ENCODE results near the gene HAUS6. TPM values are rescaled to one million over a fixed set of nuclear protein-coding genes. Genes with fewer than 3 reads are reported as not detected.

Gene HAUS6
- total and polyA plus RNA-seq, 4 donors = 1.9 to 10.1 (median 5.6) TPM

GRCh38 chr9:19146441-19147024 lies 43.8 kb upstream of the HAUS6 start:
- Histone ChIP-seq H3K4me1 (ENCODE audit: control insufficient read depth in 4 of 4, insufficient read depth in 4 of 4, low read length in 3 of 4) (peaks cover 10 to 65% (median 26%) of the 10 kb centered on the region in 4 donors), H3K27ac (ENCODE audit: low read depth in 1 of 2, low read length in 2 of 2) (peak overlapping the region; percentile 45 to 92)
- no peak for DNase-seq (ENCODE audit: low spot score)

GRCh38 chr9:19145881-19146280 lies 43.2 kb upstream of the HAUS6 start:
- no peaks in the 10 kb centered on the region for H3K36me3 ChIP-seq (ENCODE audit: control insufficient read depth in 4 of 4, insufficient read depth in 3 of 4, low read depth in 1 of 4, low read length in 3 of 4)
- peak overlapping the region; percentile 45 to 92 for H3K27ac ChIP-seq (ENCODE audit: low read depth in 1 of 2, low read length in 2 of 2)
- H3K27me3 ChIP-seq (ENCODE audit: control insufficient read depth in 4 of 4, insufficient read depth in 4 of 4, low read length in 3 of 4) = no peaks in the 10 kb centered on the region
- DNase-seq (ENCODE audit: low spot score) = no peak
- H3K9me3 ChIP-seq (ENCODE audit: control insufficient read depth in 4 of 4, low read length in 3 of 4) = no peaks in the 10 kb centered on the region
- no peak for TF ChIP-seq SP1 (IDR thresholded peaks at IDR 0.05)
- peak; percentile 68 for TF ChIP-seq MAX (IDR thresholded peaks at IDR 0.05)
- 67% methylated on average over 5 of the region's 5 CpGs for WGBS
- no peak overlapping the region for H3K4me3 ChIP-seq (ENCODE audit: low read depth in 1 of 3, low read length in 3 of 3)
- no peak overlapping the region for H3K9ac ChIP-seq (ENCODE audit: low read depth in 1 of 2, low read length in 2 of 2)
- H3K4me1 ChIP-seq (ENCODE audit: control insufficient read depth in 4 of 4, insufficient read depth in 4 of 4, low read length in 3 of 4) = peaks cover 5 to 63% (median 23%) of the 10 kb centered on the region in 4 donors

More at GRCh38 chr9:19146441-19147024, 43.8 kb upstream of the HAUS6 start:
- Histone ChIP-seq H3K27me3 (ENCODE audit: control insufficient read depth in 4 of 4, insufficient read depth in 4 of 4, low read length in 3 of 4) (no peaks in the 10 kb centered on the region), H3K4me3 (ENCODE audit: low read depth in 1 of 3, low read length in 3 of 3) (no peak overlapping the region), H3K36me3 (ENCODE audit: control insufficient read depth in 4 of 4, insufficient read depth in 3 of 4, low read depth in 1 of 4, low read length in 3 of 4) (no peaks in the 10 kb centered on the region), H3K9ac (ENCODE audit: low read depth in 1 of 2, low read length in 2 of 2) (no peak overlapping the region), H3K9me3 (ENCODE audit: control insufficient read depth in 4 of 4, low read length in 3 of 4) (no peaks in the 10 kb centered on the region)
- 54% methylated on average over 7 of the region's 7 CpGs for WGBS
- peak in 1 of 2 donors; percentile 19 for TF ChIP-seq RXRA (IDR thresholded peaks at IDR 0.05)
- no peak for TF ChIP-seq ATF3 (IDR thresholded peaks at IDR 0.05)

- Histone ChIP-seq H3K9me3 (ENCODE audit: control insufficient read depth in 4 of 4, low read length in 3 of 4) (no peaks in the 10 kb centered on the region), H3K27me3 (ENCODE audit: control insufficient read depth in 4 of 4, insufficient read depth in 4 of 4, low read length in 3 of 4) (no peaks in the 10 kb centered on the region), H3K36me3 (ENCODE audit: control insufficient read depth in 4 of 4, insufficient read depth in 3 of 4, low read depth in 1 of 4, low read length in 3 of 4) (no peaks in the 10 kb centered on the region), H3K4me1 (ENCODE audit: control insufficient read depth in 4 of 4, insufficient read depth in 4 of 4, low read length in 3 of 4) (peaks cover 2 to 29% (median 7%) of the 10 kb centered on the region in 4 donors), H3K9ac (ENCODE audit: low read depth in 1 of 2, low read length in 2 of 2) (no peak overlapping the region), H3K27ac (ENCODE audit: low read depth in 1 of 2, low read length in 2 of 2) (peak overlapping the region in 1 of 2 donors; percentile 26), H3K4me3 (ENCODE audit: low read depth in 1 of 3, low read length in 3 of 3) (no peak overlapping the region)
- WGBS = 79% methylated on average over 6 of the region's 6 CpGs
- no peak for DNase-seq (ENCODE audit: low spot score)
- no peak for TF ChIP-seq EGR1 (IDR thresholded peaks at IDR 0.05; ENCODE audit: low read depth in 2 of 2)
These were observed 37.6 kb upstream of the HAUS6 start for GRCh38 chr9:19140259-19140658.

- Histone ChIP-seq H3K36me3 (ENCODE audit: control insufficient read depth in 4 of 4, insufficient read depth in 3 of 4, low read depth in 1 of 4, low read length in 3 of 4) (no peaks in the 10 kb centered on the region), H3K4me1 (ENCODE audit: control insufficient read depth in 4 of 4, insufficient read depth in 4 of 4, low read length in 3 of 4) (peaks cover 0 to 24% (median 5%) of the 10 kb centered on the region in 4 donors), H3K9ac (ENCODE audit: low read depth in 1 of 2, low read length in 2 of 2) (no peak overlapping the region), H3K9me3 (ENCODE audit: control insufficient read depth in 4 of 4, low read length in 3 of 4) (no peaks in the 10 kb centered on the region), H3K27me3 (ENCODE audit: control insufficient read depth in 4 of 4, insufficient read depth in 4 of 4, low read length in 3 of 4) (no peaks in the 10 kb centered on the region), H3K27ac (ENCODE audit: low read depth in 1 of 2, low read length in 2 of 2) (no peak overlapping the region), H3K4me3 (ENCODE audit: low read depth in 1 of 3, low read length in 3 of 3) (no peak overlapping the region)
- no peak for DNase-seq (ENCODE audit: low spot score)
- no peak for TF ChIP-seq CTCF (IDR thresholded peaks at IDR 0.05; ENCODE audit: low read depth, low read length, missing input control)
- TF ChIP-seq FOXA1 (IDR thresholded peaks at IDR 0.05) = no peak
- no peak for TF ChIP-seq GABPA (IDR thresholded peaks at IDR 0.05 in 1 of 2, conservative IDR thresholded peaks at IDR 0.05 in 1 of 2)
- TF ChIP-seq JUND (IDR thresholded peaks at IDR 0.05) = no peak
- no peak for TF ChIP-seq REST (IDR thresholded peaks at IDR 0.05)
- 99% methylated on average over 1 of the region's 1 CpG for WGBS
These were observed 35.4 kb upstream of the HAUS6 start for GRCh38 chr9:19138084-19138483.
